Ishikawa (cell line): ENCODE measurements around the gene IKZF3.

Experiments used
- CEBPB ChIP-seq: IDR thresholded peaks from 2 replicates; pipeline ENCODE4 v1.6.1; 2012
- CREB1 ChIP-seq: IDR thresholded peaks from 2 replicates; pipeline ENCODE4 v1.6.1; 2012; ENCODE audit warnings: low read depth
- EGR1 ChIP-seq: IDR thresholded peaks from 2 replicates; pipeline ENCODE4 v1.6.1; 2012
- EP300 ChIP-seq: IDR thresholded peaks from 2 replicates; pipeline ENCODE4 v1.6.1; 2012; ENCODE audit warnings: borderline replicate concordance
- FOXM1 ChIP-seq: IDR thresholded peaks from 2 replicates; pipeline ENCODE4 v1.6.1; 2012; ENCODE audit warnings: low read depth, borderline replicate concordance
- MAX ChIP-seq: IDR thresholded peaks from 2 replicates; pipeline ENCODE4 v1.6.1; 2012
- NFIC ChIP-seq: IDR thresholded peaks from 2 replicates; pipeline ENCODE4 v1.6.1; 2012
- RAD21 ChIP-seq: IDR thresholded peaks from 2 replicates; pipeline ENCODE4 v1.6.1; 2012; ENCODE audit warnings: low read depth
- REST ChIP-seq: IDR thresholded peaks from 2 replicates; pipeline ENCODE4 v1.6.1; 2012; ENCODE audit warnings: low read depth, mild to moderate bottlenecking
- TCF12 ChIP-seq: IDR thresholded peaks from 2 replicates; pipeline ENCODE4 v1.6.1; 2012; ENCODE audit warnings: low read depth
- TEAD4 ChIP-seq: IDR thresholded peaks from 2 replicates; pipeline ENCODE4 v1.6.1; 2012
- USF1 ChIP-seq: IDR thresholded peaks from 2 replicates; pipeline ENCODE4 v1.6.1; 2012

- TF ChIP-seq TCF12 (no peak), TEAD4 (no peak), EP300 (no peak), FOXM1 (no peak), MAX (no peak), RAD21 (no peak), USF1 (no peak), NFIC (no peak), CEBPB (no peak), EGR1 (no peak), CREB1 (no peak), REST (no peak)
Observed at GRCh38 chr17:39776252-39776651, 87.9 kb downstream of the IKZF3 start.
